ENCODE data around the gene NCEH1. TPM values are rescaled to one million over a fixed set of nuclear protein-coding genes. Genes with fewer than 3 reads are reported as not detected.

NCEH1 gene
- total and polyA plus RNA-seq, 2 experiments from 2014 or later, result 1.8 to 4.9 TPM

DNA sequence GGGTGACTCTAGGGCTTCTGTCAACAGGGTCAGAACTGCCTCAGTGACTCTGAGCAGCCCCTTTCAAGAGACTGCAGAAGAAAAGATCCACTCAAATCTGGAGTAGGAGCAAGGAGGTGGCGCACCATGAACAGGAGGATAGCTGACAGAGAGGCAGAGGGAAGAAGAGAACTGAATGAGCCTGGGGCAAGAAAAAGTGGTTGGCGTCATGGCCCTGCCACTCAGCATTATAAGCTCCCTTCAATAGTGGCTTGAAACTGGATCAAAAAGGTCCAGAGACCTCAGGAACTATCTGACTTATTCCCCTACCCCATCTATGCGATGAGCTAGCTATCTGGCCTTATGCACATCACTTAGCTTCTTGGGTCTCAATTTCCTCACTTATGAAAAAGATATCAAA is 66.6 kb downstream of the NCEH1 start (continued):
- no peak for TF ChIP-seq STAT1 (IDR thresholded peaks at IDR 0.05; ENCODE audit: unreplicated experiment)
- TF ChIP-seq, protein P1, sequence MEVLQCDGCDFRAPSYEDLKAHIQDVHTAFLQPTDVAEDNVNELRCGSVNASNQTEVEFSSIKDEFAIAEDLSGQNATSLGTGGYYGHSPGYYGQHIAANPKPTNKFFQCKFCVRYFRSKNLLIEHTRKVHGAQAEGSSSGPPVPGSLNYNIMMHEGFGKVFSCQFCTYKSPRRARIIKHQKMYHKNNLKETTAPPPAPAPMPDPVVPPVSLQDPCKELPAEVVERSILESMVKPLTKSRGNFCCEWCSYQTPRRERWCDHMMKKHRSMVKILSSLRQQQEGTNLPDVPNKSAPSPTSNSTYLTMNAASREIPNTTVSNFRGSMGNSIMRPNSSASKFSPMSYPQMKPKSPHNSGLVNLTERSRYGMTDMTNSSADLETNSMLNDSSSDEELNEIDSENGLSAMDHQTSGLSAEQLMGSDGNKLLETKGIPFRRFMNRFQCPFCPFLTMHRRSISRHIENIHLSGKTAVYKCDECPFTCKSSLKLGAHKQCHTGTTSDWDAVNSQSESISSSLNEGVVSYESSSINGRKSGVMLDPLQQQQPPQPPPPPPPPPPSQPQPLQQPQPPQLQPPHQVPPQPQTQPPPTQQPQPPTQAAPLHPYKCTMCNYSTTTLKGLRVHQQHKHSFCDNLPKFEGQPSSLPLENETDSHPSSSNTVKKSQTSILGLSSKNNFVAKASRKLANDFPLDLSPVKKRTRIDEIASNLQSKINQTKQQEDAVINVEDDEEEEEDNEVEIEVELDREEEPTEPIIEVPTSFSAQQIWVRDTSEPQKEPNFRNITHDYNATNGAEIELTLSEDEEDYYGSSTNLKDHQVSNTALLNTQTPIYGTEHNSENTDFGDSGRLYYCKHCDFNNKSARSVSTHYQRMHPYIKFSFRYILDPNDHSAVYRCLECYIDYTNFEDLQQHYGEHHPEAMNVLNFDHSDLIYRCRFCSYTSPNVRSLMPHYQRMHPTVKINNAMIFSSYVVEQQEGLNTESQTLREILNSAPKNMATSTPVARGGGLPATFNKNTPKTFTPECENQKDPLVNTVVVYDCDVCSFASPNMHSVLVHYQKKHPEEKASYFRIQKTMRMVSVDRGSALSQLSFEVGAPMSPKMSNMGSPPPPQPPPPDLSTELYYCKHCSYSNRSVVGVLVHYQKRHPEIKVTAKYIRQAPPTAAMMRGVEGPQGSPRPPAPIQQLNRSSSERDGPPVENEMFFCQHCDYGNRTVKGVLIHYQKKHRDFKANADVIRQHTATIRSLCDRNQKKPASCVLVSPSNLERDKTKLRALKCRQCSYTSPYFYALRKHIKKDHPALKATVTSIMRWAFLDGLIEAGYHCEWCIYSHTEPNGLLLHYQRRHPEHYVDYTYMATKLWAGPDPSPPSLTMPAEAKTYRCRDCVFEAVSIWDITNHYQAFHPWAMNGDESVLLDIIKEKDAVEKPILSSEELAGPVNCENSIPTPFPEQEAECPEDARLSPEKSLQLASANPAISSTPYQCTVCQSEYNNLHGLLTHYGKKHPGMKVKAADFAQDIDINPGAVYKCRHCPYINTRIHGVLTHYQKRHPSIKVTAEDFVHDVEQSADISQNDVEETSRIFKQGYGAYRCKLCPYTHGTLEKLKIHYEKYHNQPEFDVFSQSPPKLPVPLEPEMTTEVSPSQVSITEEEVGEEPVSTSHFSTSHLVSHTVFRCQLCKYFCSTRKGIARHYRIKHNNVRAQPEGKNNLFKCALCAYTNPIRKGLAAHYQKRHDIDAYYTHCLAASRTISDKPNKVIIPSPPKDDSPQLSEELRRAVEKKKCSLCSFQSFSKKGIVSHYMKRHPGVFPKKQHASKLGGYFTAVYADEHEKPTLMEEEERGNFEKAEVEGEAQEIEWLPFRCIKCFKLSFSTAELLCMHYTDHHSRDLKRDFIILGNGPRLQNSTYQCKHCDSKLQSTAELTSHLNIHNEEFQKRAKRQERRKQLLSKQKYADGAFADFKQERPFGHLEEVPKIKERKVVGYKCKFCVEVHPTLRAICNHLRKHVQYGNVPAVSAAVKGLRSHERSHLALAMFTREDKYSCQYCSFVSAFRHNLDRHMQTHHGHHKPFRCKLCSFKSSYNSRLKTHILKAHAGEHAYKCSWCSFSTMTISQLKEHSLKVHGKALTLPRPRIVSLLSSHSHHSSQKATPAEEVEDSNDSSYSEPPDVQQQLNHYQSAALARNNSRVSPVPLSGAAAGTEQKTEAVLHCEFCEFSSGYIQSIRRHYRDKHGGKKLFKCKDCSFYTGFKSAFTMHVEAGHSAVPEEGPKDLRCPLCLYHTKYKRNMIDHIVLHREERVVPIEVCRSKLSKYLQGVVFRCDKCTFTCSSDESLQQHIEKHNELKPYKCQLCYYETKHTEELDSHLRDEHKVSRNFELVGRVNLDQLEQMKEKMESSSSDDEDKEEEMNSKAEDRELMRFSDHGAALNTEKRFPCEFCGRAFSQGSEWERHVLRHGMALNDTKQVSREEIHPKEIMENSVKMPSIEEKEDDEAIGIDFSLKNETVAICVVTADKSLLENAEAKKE (CRISPR knock-in tag; IDR thresholded peaks at IDR 0.05), result no peak
- TF ChIP-seq POLR2AphosphoS5 (IDR thresholded peaks at IDR 0.05; ENCODE audit: low read depth), result no peak
- no peak for TF ChIP-seq JUNB (IDR thresholded peaks at IDR 0.05; ENCODE audit: unreplicated experiment)
- no peak for TF ChIP-seq CREB1 (CRISPR knock-in tag; IDR thresholded peaks at IDR 0.05; ENCODE audit: low read depth)
- no peak for TF ChIP-seq ZNF331 (CRISPR knock-in tag; IDR thresholded peaks at IDR 0.05; ENCODE audit: low read depth)

DNA sequence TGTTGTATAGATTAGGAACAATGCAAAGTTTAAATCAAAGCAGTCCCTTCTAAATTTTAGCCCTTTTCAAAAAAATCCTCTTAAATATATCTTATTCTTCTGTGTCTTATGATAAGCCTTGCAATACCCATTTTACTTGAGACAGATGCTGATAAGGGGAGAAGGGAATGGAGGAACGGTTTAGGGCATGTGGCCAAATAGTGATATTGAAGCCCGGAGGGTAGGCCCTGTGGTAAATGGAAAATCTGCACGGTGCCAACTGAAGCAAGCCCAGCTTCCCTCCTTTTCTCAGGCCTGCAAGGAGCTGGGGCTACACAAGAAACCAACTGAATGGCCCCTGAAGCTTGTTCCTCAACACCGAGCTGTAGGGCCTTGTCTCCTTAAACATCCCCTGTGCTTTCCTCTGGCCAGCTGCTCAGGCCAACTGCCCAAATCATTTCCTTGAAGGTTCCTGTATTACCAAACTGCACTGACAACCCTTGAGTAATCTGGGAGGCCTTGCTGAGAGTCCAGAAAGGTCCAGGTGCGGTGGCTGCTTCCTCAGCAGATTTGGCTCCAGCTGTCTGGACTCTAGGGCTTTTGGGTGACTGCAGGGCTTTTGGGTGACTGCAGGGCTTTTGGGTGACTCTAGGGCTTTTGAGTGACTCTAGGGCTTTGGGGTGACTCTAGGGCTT is 67.2 kb downstream of the NCEH1 start:
- peaks cover 7% of the 10 kb centered on the region for H3K4me1 Mint-ChIP-seq
- H3K4me3 ChIP-seq, result no peak overlapping the region
- no peak for ATAC-seq
- no peak for TF ChIP-seq NANOG (IDR thresholded peaks at IDR 0.05; ENCODE audit: borderline replicate concordance)
- no peak for TF ChIP-seq POLR2AphosphoS5 (IDR thresholded peaks at IDR 0.05; ENCODE audit: low read depth)
- no peak for TF ChIP-seq ZNF331 (CRISPR knock-in tag; IDR thresholded peaks at IDR 0.05; ENCODE audit: low read depth)
- TF ChIP-seq, protein P2, sequence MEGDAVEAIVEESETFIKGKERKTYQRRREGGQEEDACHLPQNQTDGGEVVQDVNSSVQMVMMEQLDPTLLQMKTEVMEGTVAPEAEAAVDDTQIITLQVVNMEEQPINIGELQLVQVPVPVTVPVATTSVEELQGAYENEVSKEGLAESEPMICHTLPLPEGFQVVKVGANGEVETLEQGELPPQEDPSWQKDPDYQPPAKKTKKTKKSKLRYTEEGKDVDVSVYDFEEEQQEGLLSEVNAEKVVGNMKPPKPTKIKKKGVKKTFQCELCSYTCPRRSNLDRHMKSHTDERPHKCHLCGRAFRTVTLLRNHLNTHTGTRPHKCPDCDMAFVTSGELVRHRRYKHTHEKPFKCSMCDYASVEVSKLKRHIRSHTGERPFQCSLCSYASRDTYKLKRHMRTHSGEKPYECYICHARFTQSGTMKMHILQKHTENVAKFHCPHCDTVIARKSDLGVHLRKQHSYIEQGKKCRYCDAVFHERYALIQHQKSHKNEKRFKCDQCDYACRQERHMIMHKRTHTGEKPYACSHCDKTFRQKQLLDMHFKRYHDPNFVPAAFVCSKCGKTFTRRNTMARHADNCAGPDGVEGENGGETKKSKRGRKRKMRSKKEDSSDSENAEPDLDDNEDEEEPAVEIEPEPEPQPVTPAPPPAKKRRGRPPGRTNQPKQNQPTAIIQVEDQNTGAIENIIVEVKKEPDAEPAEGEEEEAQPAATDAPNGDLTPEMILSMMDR (conservative IDR thresholded peaks at IDR 0.05; ENCODE audit: low read depth in 2 of 2), result no peak
- TF ChIP-seq EZH2phosphoT487 (IDR thresholded peaks at IDR 0.05; ENCODE audit: unreplicated experiment), result no peak
- TF ChIP-seq CREB1 (CRISPR knock-in tag; IDR thresholded peaks at IDR 0.05; ENCODE audit: low read depth), result no peak
- TF ChIP-seq REST (IDR thresholded peaks at IDR 0.05; ENCODE audit: unreplicated experiment), result no peak
- TF ChIP-seq ZNF114 (CRISPR knock-in tag; IDR thresholded peaks at IDR 0.05), result no peak
- no peak for TF ChIP-seq STAT1 (IDR thresholded peaks at IDR 0.05; ENCODE audit: unreplicated experiment)
- TF ChIP-seq, protein P3, sequence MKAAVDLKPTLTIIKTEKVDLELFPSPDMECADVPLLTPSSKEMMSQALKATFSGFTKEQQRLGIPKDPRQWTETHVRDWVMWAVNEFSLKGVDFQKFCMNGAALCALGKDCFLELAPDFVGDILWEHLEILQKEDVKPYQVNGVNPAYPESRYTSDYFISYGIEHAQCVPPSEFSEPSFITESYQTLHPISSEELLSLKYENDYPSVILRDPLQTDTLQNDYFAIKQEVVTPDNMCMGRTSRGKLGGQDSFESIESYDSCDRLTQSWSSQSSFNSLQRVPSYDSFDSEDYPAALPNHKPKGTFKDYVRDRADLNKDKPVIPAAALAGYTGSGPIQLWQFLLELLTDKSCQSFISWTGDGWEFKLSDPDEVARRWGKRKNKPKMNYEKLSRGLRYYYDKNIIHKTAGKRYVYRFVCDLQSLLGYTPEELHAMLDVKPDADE (IDR thresholded peaks at IDR 0.05), result no peak

More for the DNA sequence above, 67.2 kb downstream of the NCEH1 start:
- no peaks in the 10 kb centered on the region for H3F3A ChIP-seq (replicated peaks; ENCODE audit: low read depth)
- Mint-ChIP-seq H3K36me3 (ENCODE audit: low read depth) (no peaks in the 10 kb centered on the region; the same call in 2 of the 3 replicates), H3K4me3 (no peak overlapping the region), H3K9me3 (no peaks in the 10 kb centered on the region), H3K27me3 (ENCODE audit: insufficient read depth, low read depth, poor library complexity) (peaks cover 7% of the 10 kb centered on the region), H3K27ac (no peak overlapping the region)
- H3K79me2 ChIP-seq (replicated peaks; ENCODE audit: insufficient read depth), result no peaks in the 10 kb centered on the region
- H3K27ac ChIP-seq (ENCODE audit: low read depth), result no peak overlapping the region
- no peaks in the 10 kb centered on the region for H4K20me1 ChIP-seq (replicated peaks; ENCODE audit: insufficient read depth)
- no peak overlapping the region for H2AFZ ChIP-seq
- no peaks in the 10 kb centered on the region; the same call in 1 of the 2 replicates for H3K9me2 ChIP-seq (ENCODE audit: insufficient read depth)
- no peak overlapping the region for H3K4me2 ChIP-seq
- DNase-seq (ENCODE audit: low spot score), result no peak
- no peaks in the 10 kb centered on the region for H3K36me3 ChIP-seq (ENCODE audit: insufficient read depth)
- H3K4me1 ChIP-seq (ENCODE audit: insufficient read depth), result no peaks in the 10 kb centered on the region
- H3K27me3 ChIP-seq (ENCODE audit: insufficient read depth), result no peaks in the 10 kb centered on the region
